Stimulated activated naive CD8-positive, alpha-beta T cell treated with anti-CD3 and anti-CD28 coated beads, Interleukin-15, amount 100 ng/mL, for 72 hours (primary cell): ENCODE measurements around the gene PAK1IP1.
"Not testable (repeated sequence)": the region's sequence is repeated elsewhere in the genome, so short reads cannot be mapped to it uniquely, and the experiment has no call there.

Experiments
- ATAC-seq: fragments of 150-1000 bp; cut with Tn5 transposase; 2 replicates; pipeline ENCODE4 v1.10.0; 2021; ENCODE audit warnings: mild to moderate bottlenecking, moderate library complexity
- DNase-seq, 2 donors: peaks; one replicate each; pipeline ENCODE4 v3.0.0; 2021 to 2022
- H3K27ac Mint-ChIP-seq, 2 donors: one replicate each; pipeline ENCODE4 v1.8.0; 2022; ENCODE audit warnings: mild to moderate bottlenecking in 2 of 2, mixed read lengths in 2 of 2, moderate library complexity in 2 of 2
- H3K27me3 Mint-ChIP-seq: one replicate; pipeline ENCODE4 v1.8.0; 2022; ENCODE audit warnings: mixed read lengths
- H3K4me1 Mint-ChIP-seq: one replicate; pipeline ENCODE4 v1.8.0; 2022; ENCODE audit warnings: mild to moderate bottlenecking, mixed read lengths
- H3K4me3 Mint-ChIP-seq, 2 donors: one replicate each; pipeline ENCODE4 v1.8.0; 2022; ENCODE audit warnings: mild to moderate bottlenecking in 2 of 2, mixed read lengths in 2 of 2, moderate library complexity in 1 of 2
- H3K9me3 Mint-ChIP-seq, 2 donors: one replicate each; pipeline ENCODE4 v1.8.0; 2022; ENCODE audit warnings: mixed read lengths in 2 of 2

PAK1IP1 gene

GRCh38 chr6:10721850-10722569 lies 27.2 kb downstream of the PAK1IP1 start:
- Mint-ChIP-seq H3K27ac (peak overlapping the region; percentile 79 to 98), H3K4me3 (peak overlapping the region; percentile 89 to 99), H3K4me1 (peaks cover 62% of the 10 kb centered on the region), H3K27me3 (no peaks in the 10 kb centered on the region), H3K9me3 (peaks cover 0 to 8% of the 10 kb centered on the region in 2 donors)
- no peak for ATAC-seq
- DNase-seq = no peak

GRCh38 chr6:10722570-10722819 lies 27.7 kb downstream of the PAK1IP1 start:
- Mint-ChIP-seq H3K4me3 (peak overlapping the region; percentile 89 to 99), H3K4me1 (peaks cover 66% of the 10 kb centered on the region), H3K27ac (peak overlapping the region; percentile 79 to 98), H3K9me3 (peaks cover 0 to 8% of the 10 kb centered on the region in 2 donors), H3K27me3 (no peaks in the 10 kb centered on the region)
- DNase-seq (no peak), ATAC-seq (no peak)

GRCh38 chr6:10722820-10723566 lies 28.2 kb downstream of the PAK1IP1 start, which contains the start of gene TMEM14C:
Gene TMEM14C, plus strand, starts transcription at chr6:10723070. Its CDS starts 1,544 bp downstream, at chr6:10724614.
- H3K4me1 Mint-ChIP-seq = peaks cover 66% of the 10 kb centered on the region
- DNase-seq (peak; percentile 78 to 93), ATAC-seq (peak; percentile 92)
- H3K27ac Mint-ChIP-seq = peak within 1 kb of the TSS; percentile 89 to 98
- H3K9me3 Mint-ChIP-seq = peaks cover 0 to 8% of the 10 kb centered on the region in 2 donors
- H3K4me3 Mint-ChIP-seq = peak within 1 kb of the TSS; percentile 89 to 99
- H3K27me3 Mint-ChIP-seq = no peaks in the 10 kb centered on the region

GRCh38 chr6:10723567-10723881 lies 28.8 kb downstream of the PAK1IP1 start:
- Mint-ChIP-seq H3K27me3 (no peaks in the 10 kb centered on the region), H3K4me1 (peaks cover 65% of the 10 kb centered on the region), H3K4me3 (peak overlapping the region; percentile 89 to 99), H3K9me3 (peaks cover 0 to 4% of the 10 kb centered on the region in 2 donors), H3K27ac (peak overlapping the region; percentile 89 to 98)
- no peak for DNase-seq
- ATAC-seq = no peak

- H3K27ac Mint-ChIP-seq = no peak overlapping the region
- DNase-seq (no peak), ATAC-seq (no peak)
- peaks cover 50% of the 10 kb centered on the region for H3K4me1 Mint-ChIP-seq
- no peaks in the 10 kb centered on the region for H3K9me3 Mint-ChIP-seq
- H3K4me3 Mint-ChIP-seq = no peak overlapping the region
- no peaks in the 10 kb centered on the region for H3K27me3 Mint-ChIP-seq
These were observed 30.3 kb downstream of the PAK1IP1 start for GRCh38 chr6:10725044-10725443.

GRCh38 chr6:10725716-10726115 lies 30.9 kb downstream of the PAK1IP1 start:
- H3K4me1 Mint-ChIP-seq = peaks cover 48% of the 10 kb centered on the region
- no peak overlapping the region for H3K4me3 Mint-ChIP-seq
- H3K9me3 Mint-ChIP-seq = no peaks in the 10 kb centered on the region
- no peak for DNase-seq
- no peak for ATAC-seq
- H3K27me3 Mint-ChIP-seq = no peaks in the 10 kb centered on the region
- H3K27ac Mint-ChIP-seq = no peak overlapping the region

- Mint-ChIP-seq H3K4me1 (peaks cover 12% of the 10 kb centered on the region), H3K27me3 (no peaks in the 10 kb centered on the region), H3K27ac (no peak overlapping the region), H3K9me3 (no peaks in the 10 kb centered on the region), H3K4me3 (no peak overlapping the region)
- ATAC-seq (no peak), DNase-seq (no peak)
These were observed 35.5 kb downstream of the PAK1IP1 start for GRCh38 chr6:10730254-10730653.

GRCh38 chr6:10733151-10733715 lies 38.5 kb downstream of the PAK1IP1 start:
- no peak overlapping the region for H3K27ac Mint-ChIP-seq
- no peaks in the 10 kb centered on the region for H3K9me3 Mint-ChIP-seq
- no peak overlapping the region for H3K4me3 Mint-ChIP-seq
- DNase-seq (no peak), ATAC-seq (no peak)
- H3K27me3 Mint-ChIP-seq = no peaks in the 10 kb centered on the region
- no peaks in the 10 kb centered on the region for H3K4me1 Mint-ChIP-seq

GRCh38 chr6:10733863-10734262 lies 39.1 kb downstream of the PAK1IP1 start:
- Mint-ChIP-seq H3K27ac (no peak overlapping the region), H3K27me3 (no peaks in the 10 kb centered on the region), H3K4me3 (no peak overlapping the region), H3K4me1 (no peaks in the 10 kb centered on the region), H3K9me3 (no peaks in the 10 kb centered on the region)
- DNase-seq (no peak), ATAC-seq (no peak)

- ATAC-seq (no peak), DNase-seq (no peak)
- Mint-ChIP-seq H3K27ac (no peak overlapping the region), H3K4me3 (no peak overlapping the region), H3K9me3 (no peaks in the 10 kb centered on the region), H3K4me1 (no peaks in the 10 kb centered on the region), H3K27me3 (no peaks in the 10 kb centered on the region)
These were observed 42.0 kb downstream of the PAK1IP1 start for GRCh38 chr6:10736731-10737130.

- Mint-ChIP-seq H3K4me3 (no peak overlapping the region), H3K4me1 (no peaks in the 10 kb centered on the region), H3K27me3 (no peaks in the 10 kb centered on the region), H3K9me3 (no peaks in the 10 kb centered on the region), H3K27ac (no peak overlapping the region)
- DNase-seq (no peak), ATAC-seq (no peak)
These were observed 45.3 kb downstream of the PAK1IP1 start for GRCh38 chr6:10740061-10740460.

GRCh38 chr6:10741643-10742042 lies 46.9 kb downstream of the PAK1IP1 start:
- ATAC-seq, H3K4me1 Mint-ChIP-seq, H3K27ac Mint-ChIP-seq, DNase-seq, H3K9me3 Mint-ChIP-seq, H3K4me3 Mint-ChIP-seq, H3K27me3 Mint-ChIP-seq: not testable (repeated sequence)

- H3K4me3 Mint-ChIP-seq = no peak overlapping the region
- H3K4me1 Mint-ChIP-seq = peaks cover 4% of the 10 kb centered on the region
- ATAC-seq = no peak
- no peak for DNase-seq
- H3K27me3 Mint-ChIP-seq = no peaks in the 10 kb centered on the region
- H3K27ac Mint-ChIP-seq = no peak overlapping the region
- no peaks in the 10 kb centered on the region for H3K9me3 Mint-ChIP-seq
These were observed 47.5 kb downstream of the PAK1IP1 start for GRCh38 chr6:10742251-10742650.

- no peaks in the 10 kb centered on the region for H3K9me3 Mint-ChIP-seq
- DNase-seq (no peak), ATAC-seq (no peak)
- H3K4me3 Mint-ChIP-seq = no peak overlapping the region
- no peaks in the 10 kb centered on the region for H3K27me3 Mint-ChIP-seq
- H3K4me1 Mint-ChIP-seq = peaks cover 4% of the 10 kb centered on the region
- H3K27ac Mint-ChIP-seq = no peak overlapping the region
These were observed 48.7 kb downstream of the PAK1IP1 start for GRCh38 chr6:10743515-10743914.

- H3K27ac Mint-ChIP-seq = peak overlapping the region in 1 of 2 donors; percentile 4
- no peak for ATAC-seq
- no peaks in the 10 kb centered on the region for H3K27me3 Mint-ChIP-seq
- no peaks in the 10 kb centered on the region for H3K9me3 Mint-ChIP-seq
- H3K4me3 Mint-ChIP-seq = no peak overlapping the region
- DNase-seq = no peak
- peaks cover 15% of the 10 kb centered on the region for H3K4me1 Mint-ChIP-seq
These were observed 50.3 kb downstream of the PAK1IP1 start for GRCh38 chr6:10745116-10745515.

GRCh38 chr6:10746915-10747250 lies 52.1 kb downstream of the PAK1IP1 start:
- no peaks in the 10 kb centered on the region for H3K27me3 Mint-ChIP-seq
- H3K4me3 Mint-ChIP-seq = peak overlapping the region; percentile 88 to 93
- no peak for DNase-seq
- H3K4me1 Mint-ChIP-seq = peaks cover 25% of the 10 kb centered on the region
- no peaks in the 10 kb centered on the region for H3K9me3 Mint-ChIP-seq
- H3K27ac Mint-ChIP-seq = peak overlapping the region; percentile 95 to 97
- ATAC-seq = no peak
